GM12878 (cell line): ENCODE data around the gene TCOF1. TPM values are rescaled to one million over a fixed set of nuclear protein-coding genes. Genes with fewer than 3 reads are reported as not detected.

Source experiments
- ATAC-seq: fragments of 200-7000 bp; cut with Tn5 transposase; 3 replicates; pipeline ENCODE4 v1.9.1; 2020; ENCODE audit warnings: mild to moderate bottlenecking, moderate library complexity
- BruUV-seq: library from RNA; stranded (reverse); fragments of 400-500 nt; replicated peaks from 2 replicates; lab custom pipeline; 2021; lab: Mats Ljungman, UMichigan
- CTCF ChIA-PET: fragments of 300-600 bp; sonication (Branson Sonifier 250); formaldehyde crosslinking; extraction: SDS; loops from one replicate; lab custom pipeline; 2021; ENCODE audit warnings: inconsistent platforms; lab: Yijun Ruan, JAX
- POLR2A ChIA-PET: fragments of 350-600 bp; formaldehyde crosslinking; extraction: SDS; loops from one replicate; lab custom pipeline; 2021; ENCODE audit warnings: inconsistent platforms; lab: Charles Lee
- RAD21 ChIA-PET: fragments of 300-600 bp; sonication (Branson Sonifier 250); formaldehyde crosslinking; loops from one replicate; lab custom pipeline; 2023; ENCODE audit warnings: antibody characterized with exemption; ENCODE audit not compliant: unreplicated experiment; lab: Charles Lee
- SMC1A ChIA-PET: fragments of 300-600 bp; sonication (Branson Sonifier 250); formaldehyde crosslinking; loops from one replicate; lab custom pipeline; 2023; ENCODE audit not compliant: unreplicated experiment, uncharacterized antibody; lab: Charles Lee
- DNase-seq: peaks from one replicate; pipeline ENCODE4 v3.0.0-alpha.2; 2011; ENCODE audit warnings: low read depth, low spot score
- FAIRE-seq: peaks from 3 replicates; lab custom pipeline; 2011; peaks lifted over from hg19 to GRCh38; lab: Jason Lieb, UNC
- H2AFZ ChIP-seq: 2 replicates; pipeline ENCODE4 v1.6.0; 2011; ENCODE audit warnings: low read depth, low read length, control low read depth; ENCODE audit not compliant: control insufficient read depth
- H3K27ac ChIP-seq: 2 replicates; pipeline ENCODE4 v1.5.1; 2011; ENCODE audit warnings: control low read depth; ENCODE audit not compliant: control insufficient read depth, insufficient read depth
- H3K27me3 ChIP-seq, 2 experiments: replicated peaks in 1 of 2; 2 replicates each; pipeline versions ENCODE4 v1.6.0 to v1.6.1; 2011; ENCODE audit warnings: low read length in 1 of 2; ENCODE audit not compliant: control insufficient read depth in 2 of 2, insufficient read depth in 2 of 2
- H3K36me3 ChIP-seq, 2 experiments: 2 replicates each; pipeline ENCODE4 v1.5.1; 2011; ENCODE audit warnings: low read length in 1 of 2; ENCODE audit not compliant: control insufficient read depth in 2 of 2, insufficient read depth in 2 of 2
- H3K4me1 ChIP-seq: 2 replicates; pipeline ENCODE4 v1.6.1; 2011; ENCODE audit warnings: mild to moderate bottlenecking, low read length, moderate library complexity, mixed read lengths; ENCODE audit not compliant: control insufficient read depth, insufficient read depth
- H3K4me2 ChIP-seq: 2 replicates; pipeline ENCODE4 v1.6.0; 2011; ENCODE audit warnings: control low read depth; ENCODE audit not compliant: control insufficient read depth, insufficient read depth
- H3K4me3 ChIP-seq: fragments of 200-600 bp; sonication (generic); 2 replicates; pipeline ENCODE4 v1.5.1; 2016
- H3K79me2 ChIP-seq: 2 replicates; pipeline ENCODE4 v1.6.0; 2011; ENCODE audit warnings: low read length; ENCODE audit not compliant: control insufficient read depth, insufficient read depth
- H3K9ac ChIP-seq: 2 replicates; pipeline ENCODE4 v1.8.0; 2011; ENCODE audit warnings: low read length, control low read depth, mixed read lengths; ENCODE audit not compliant: control insufficient read depth, insufficient read depth
- H3K9me3 ChIP-seq: replicated peaks from 3 replicates; pipeline ENCODE4 v1.5.1; 2011; ENCODE audit warnings: mild to moderate bottlenecking, low read length; ENCODE audit not compliant: control insufficient read depth, insufficient read depth
- H4K20me1 ChIP-seq: 2 replicates; pipeline ENCODE4 v1.6.0; 2011; ENCODE audit not compliant: control insufficient read depth, insufficient read depth
- EGR1 ChIP-seq, 2 experiments: IDR thresholded peaks; 1 replicate in 1 of 2; 2 replicates in 1 of 2; pipeline ENCODE4 v1.6.1; 2011 to 2012; ENCODE audit warnings: low read depth in 2 of 2, low read length in 2 of 2, borderline replicate concordance in 1 of 2, mild to moderate bottlenecking in 1 of 2, moderate library complexity in 1 of 2
- LARP7 ChIP-seq: fragments of 450-650 bp; IDR thresholded peaks from 2 replicates; pipeline ENCODE4 v1.6.1; 2017; ENCODE audit warnings: mild to moderate bottlenecking
- MTA3 ChIP-seq: IDR thresholded peaks from 2 replicates; pipeline ENCODE4 v1.6.1; 2012; ENCODE audit warnings: low read length, inconsistent platforms, borderline replicate concordance
- NFYB ChIP-seq: IDR thresholded peaks from 2 replicates; pipeline ENCODE4 v1.6.1; 2011; ENCODE audit warnings: low read depth, mild to moderate bottlenecking, low read length, improper control_type of control experiment, moderate library complexity; ENCODE audit not compliant: insufficient read depth
- NR2C1 ChIP-seq: fragments of 450-650 bp; IDR thresholded peaks from 2 replicates; pipeline ENCODE4 v1.6.1; 2017; ENCODE audit warnings: antibody characterized with exemption, mild to moderate bottlenecking, moderate library complexity
- NRF1 ChIP-seq: conservative IDR thresholded peaks from 2 replicates; pipeline ENCODE4 v1.6.1; 2011; ENCODE audit warnings: mild to moderate bottlenecking, low read depth, low read length, improper control_type of control experiment
- PAX5 ChIP-seq: IDR thresholded peaks from 2 replicates; pipeline ENCODE4 v1.6.1; 2011; ENCODE audit warnings: low read depth, low read length, borderline replicate concordance
- PAX8 ChIP-seq: fragments of 450-650 bp; IDR thresholded peaks from 2 replicates; pipeline ENCODE4 v1.6.1; 2017; ENCODE audit warnings: mild to moderate bottlenecking, moderate library complexity
- WGBS: methylation state at CpG from one replicate; pipeline ENCODE4 v1.1.6; 2016; ENCODE audit warnings: low lambda C conversion rate; ENCODE audit not compliant: insufficient replicate concordance, insufficient coverage; ENCODE audit errors: missing lambda C conversion rate; 5-methylcytosine and 5-hydroxymethylcytosine counted together
- in situ Hi-C: fragments of 300-500 bp; cut with MboI; formaldehyde crosslinking; loops from 9 replicates; pipeline ENCODE4 v1.14.3; 2018; ENCODE audit warnings: mixed read lengths
- intact Hi-C: fragments of 100-400 bp; cut with micrococcal nuclease; formaldehyde crosslinking; loops from one replicate; pipeline ENCODE4 v1.14.2; 2022; ENCODE audit not compliant: unreplicated experiment
- polyA plus RNA-seq, 11 experiments: library from polyadenylated mRNA; depleted of rRNA in 4 of 11; unstranded in 6 of 11; stranded (reverse) in 5 of 11; fragments of >200 nt; fragmentation: Nextera tagmentation in 4 of 11; fragmentation: Illumina TruSeq in 1 of 11; extraction: Ambion mirVana in 4 of 11; extraction: Trizol in 1 of 11; gene quantifications; 1 replicate in 1 of 11; 2 replicates in 10 of 11; pipeline versions ENCODE4 v1.2.1 to v1.2.3, GENCODE V29; 2011 to 2016; ENCODE audit warnings: inconsistent platforms in 2 of 11, missing spikeins in 2 of 11, low read depth in 1 of 11
- total RNA-seq, 4 experiments: library from RNA; depleted of rRNA in 3 of 4; stranded (reverse); fragments of >200 nt in 3 of 4; fragmentation: Illumina TruSeq in 1 of 4; extraction: Trizol in 1 of 4; gene quantifications; 2 replicates each; pipeline versions ENCODE4 v1.2.1 to v1.2.3, GENCODE V29; 2013 to 2021
- TF ChIP-seq, protein P1 (sequence below): IDR thresholded peaks from 2 replicates; pipeline ENCODE4 v1.6.1; 2012; ENCODE audit warnings: improper control_type of control experiment, low read depth, low read length; ENCODE audit not compliant: insufficient replicate concordance
- TF ChIP-seq, protein P2 (sequence below): IDR thresholded peaks from 2 replicates; pipeline ENCODE4 v1.6.1; 2011; ENCODE audit warnings: borderline replicate concordance, low read depth, mild to moderate bottlenecking, moderate library complexity, low read length; ENCODE audit not compliant: insufficient read depth, poor library complexity, severe bottlenecking
- TF ChIP-seq, protein P3 (sequence below): IDR thresholded peaks from 2 replicates; pipeline ENCODE4 v1.6.1; 2011; ENCODE audit warnings: low read depth, mild to moderate bottlenecking, low read length, moderate library complexity, borderline replicate concordance; ENCODE audit errors: extremely low read depth

Gene TCOF1
- total and polyA plus RNA-seq, 10 of the 15 experiments (the other 5 are each of a cell fraction or from before 2014, with no cell fraction given): 8.7 to 83.9 (median 38.9) TPM

DNA sequence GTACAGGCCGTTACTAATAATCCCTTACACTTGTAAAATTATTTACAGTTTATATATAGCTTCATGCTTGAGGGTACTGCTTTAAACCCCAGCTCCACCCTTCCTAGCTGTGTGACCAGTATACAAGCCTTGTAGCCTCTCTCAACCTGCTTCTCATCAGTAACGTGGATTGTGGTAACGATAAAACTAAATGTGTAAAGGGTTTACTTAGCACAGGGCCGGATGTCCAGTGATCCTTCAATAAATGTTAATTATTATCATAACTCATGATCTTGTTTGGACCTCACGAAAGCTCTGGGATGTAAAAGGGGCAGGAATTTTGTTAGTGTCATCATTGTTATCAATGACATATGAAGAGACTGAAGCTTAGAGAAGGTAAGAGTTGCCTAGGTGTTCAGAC is 47.3 kb upstream of the TCOF1 start:
- no peaks in the 10 kb centered on the region for H3K36me3 ChIP-seq
- ChIA-PET CTCF (no interaction called here), RAD21 (no interaction called here), SMC1A (interaction anchor here (0.6 to 1.5 kb wide), 3 partner anchors 10 to 62 kb away, joined by 3 read pairs; no protein-coding TSS in a partner anchor), POLR2A (interaction anchor here (0.6 kb wide), 1 partner anchor 35 kb away, joined by 5 read pairs; no protein-coding TSS in a partner anchor)
- no peak overlapping the region for H2AFZ ChIP-seq
- DNase-seq (no peak), FAIRE-seq (no peak), ATAC-seq (no peak)
- no peak for TF ChIP-seq PAX8
- TF ChIP-seq MTA3: no peak
- TF ChIP-seq, protein P1, sequence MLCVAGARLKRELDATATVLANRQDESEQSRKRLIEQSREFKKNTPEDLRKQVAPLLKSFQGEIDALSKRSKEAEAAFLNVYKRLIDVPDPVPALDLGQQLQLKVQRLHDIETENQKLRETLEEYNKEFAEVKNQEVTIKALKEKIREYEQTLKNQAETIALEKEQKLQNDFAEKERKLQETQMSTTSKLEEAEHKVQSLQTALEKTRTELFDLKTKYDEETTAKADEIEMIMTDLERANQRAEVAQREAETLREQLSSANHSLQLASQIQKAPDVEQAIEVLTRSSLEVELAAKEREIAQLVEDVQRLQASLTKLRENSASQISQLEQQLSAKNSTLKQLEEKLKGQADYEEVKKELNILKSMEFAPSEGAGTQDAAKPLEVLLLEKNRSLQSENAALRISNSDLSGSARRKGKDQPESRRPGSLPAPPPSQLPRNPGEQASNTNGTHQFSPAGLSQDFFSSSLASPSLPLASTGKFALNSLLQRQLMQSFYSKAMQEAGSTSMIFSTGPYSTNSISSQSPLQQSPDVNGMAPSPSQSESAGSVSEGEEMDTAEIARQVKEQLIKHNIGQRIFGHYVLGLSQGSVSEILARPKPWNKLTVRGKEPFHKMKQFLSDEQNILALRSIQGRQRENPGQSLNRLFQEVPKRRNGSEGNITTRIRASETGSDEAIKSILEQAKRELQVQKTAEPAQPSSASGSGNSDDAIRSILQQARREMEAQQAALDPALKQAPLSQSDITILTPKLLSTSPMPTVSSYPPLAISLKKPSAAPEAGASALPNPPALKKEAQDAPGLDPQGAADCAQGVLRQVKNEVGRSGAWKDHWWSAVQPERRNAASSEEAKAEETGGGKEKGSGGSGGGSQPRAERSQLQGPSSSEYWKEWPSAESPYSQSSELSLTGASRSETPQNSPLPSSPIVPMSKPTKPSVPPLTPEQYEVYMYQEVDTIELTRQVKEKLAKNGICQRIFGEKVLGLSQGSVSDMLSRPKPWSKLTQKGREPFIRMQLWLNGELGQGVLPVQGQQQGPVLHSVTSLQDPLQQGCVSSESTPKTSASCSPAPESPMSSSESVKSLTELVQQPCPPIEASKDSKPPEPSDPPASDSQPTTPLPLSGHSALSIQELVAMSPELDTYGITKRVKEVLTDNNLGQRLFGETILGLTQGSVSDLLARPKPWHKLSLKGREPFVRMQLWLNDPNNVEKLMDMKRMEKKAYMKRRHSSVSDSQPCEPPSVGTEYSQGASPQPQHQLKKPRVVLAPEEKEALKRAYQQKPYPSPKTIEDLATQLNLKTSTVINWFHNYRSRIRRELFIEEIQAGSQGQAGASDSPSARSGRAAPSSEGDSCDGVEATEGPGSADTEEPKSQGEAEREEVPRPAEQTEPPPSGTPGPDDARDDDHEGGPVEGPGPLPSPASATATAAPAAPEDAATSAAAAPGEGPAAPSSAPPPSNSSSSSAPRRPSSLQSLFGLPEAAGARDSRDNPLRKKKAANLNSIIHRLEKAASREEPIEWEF: no peak
- no peak for TF ChIP-seq NRF1
- no peak for TF ChIP-seq NR2C1
- TF ChIP-seq, protein P2, sequence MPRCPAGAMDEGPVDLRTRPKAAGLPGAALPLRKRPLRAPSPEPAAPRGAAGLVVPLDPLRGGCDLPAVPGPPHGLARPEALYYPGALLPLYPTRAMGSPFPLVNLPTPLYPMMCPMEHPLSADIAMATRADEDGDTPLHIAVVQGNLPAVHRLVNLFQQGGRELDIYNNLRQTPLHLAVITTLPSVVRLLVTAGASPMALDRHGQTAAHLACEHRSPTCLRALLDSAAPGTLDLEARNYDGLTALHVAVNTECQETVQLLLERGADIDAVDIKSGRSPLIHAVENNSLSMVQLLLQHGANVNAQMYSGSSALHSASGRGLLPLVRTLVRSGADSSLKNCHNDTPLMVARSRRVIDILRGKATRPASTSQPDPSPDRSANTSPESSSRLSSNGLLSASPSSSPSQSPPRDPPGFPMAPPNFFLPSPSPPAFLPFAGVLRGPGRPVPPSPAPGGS: no peak
- no peak for TF ChIP-seq PAX5
- TF ChIP-seq, protein P3, sequence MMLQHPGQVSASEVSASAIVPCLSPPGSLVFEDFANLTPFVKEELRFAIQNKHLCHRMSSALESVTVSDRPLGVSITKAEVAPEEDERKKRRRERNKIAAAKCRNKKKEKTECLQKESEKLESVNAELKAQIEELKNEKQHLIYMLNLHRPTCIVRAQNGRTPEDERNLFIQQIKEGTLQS: no peak
- no peak for TF ChIP-seq EGR1 (IDR thresholded peaks at IDR 0.05; ENCODE audit: borderline replicate concordance in 1 of 2, low read depth in 2 of 2, low read length in 2 of 2)
- TF ChIP-seq NFYB: no peak
- TF ChIP-seq LARP7: no peak
- BruUV-seq: no TSS peak
- H3K9me3 ChIP-seq: no peaks in the 10 kb centered on the region
- intact Hi-C loops: no loop called here
- H3K79me2 ChIP-seq: no peaks in the 10 kb centered on the region
- in situ Hi-C loops: no loop called here
- no peaks in the 10 kb centered on the region for H4K20me1 ChIP-seq
- H3K27ac ChIP-seq: no peak overlapping the region
- H3K9ac ChIP-seq: no peak overlapping the region
- 6% methylated on average over 5 of the region's 5 CpGs for WGBS
- no peak overlapping the region for H3K4me2 ChIP-seq
- no peak overlapping the region for H3K4me3 ChIP-seq
- peaks cover 0 to 4% of the 10 kb centered on the region in 2 experiments; a peak in 3 of 4 replicates for H3K27me3 ChIP-seq
- H3K4me1 ChIP-seq: no peaks in the 10 kb centered on the region
